ENCODE results near the gene RPS6KB1.

Gene RPS6KB1

GRCh38 chr17:59877965-59878364 lies 15.0 kb upstream of the RPS6KB1 start:
- no peak for DNase-seq (ENCODE audit: low read depth)
- no peak overlapping the region for H3K4me3 ChIP-seq (ENCODE audit: low read length)
- TF ChIP-seq CTCF (IDR thresholded peaks at IDR 0.05; ENCODE audit: insufficient read depth, low read depth, low read length, missing control alignments): no peak

- DNase-seq (ENCODE audit: low read depth): no peak
- no peak overlapping the region for H3K4me3 ChIP-seq (ENCODE audit: low read length)
- no peak for TF ChIP-seq CTCF (IDR thresholded peaks at IDR 0.05; ENCODE audit: insufficient read depth, low read depth, low read length, missing control alignments)
Observed at GRCh38 chr17:59878624-59879023, 14.3 kb upstream of the RPS6KB1 start.

GRCh38 chr17:59884861-59885260 lies 8.1 kb upstream of the RPS6KB1 start:
- H3K4me3 ChIP-seq (ENCODE audit: low read length): no peak overlapping the region
- TF ChIP-seq CTCF (IDR thresholded peaks at IDR 0.05; ENCODE audit: insufficient read depth, low read depth, low read length, missing control alignments): no peak
- no peak for DNase-seq (ENCODE audit: low read depth)

GRCh38 chr17:59888145-59888750 lies 4.7 kb upstream of the RPS6KB1 start:
- H3K4me3 ChIP-seq (ENCODE audit: low read length): no peak overlapping the region
- no peak for DNase-seq (ENCODE audit: low read depth)
- no peak for TF ChIP-seq CTCF (IDR thresholded peaks at IDR 0.05; ENCODE audit: insufficient read depth, low read depth, low read length, missing control alignments)

GRCh38 chr17:59890720-59891119 lies 2.2 kb upstream of the RPS6KB1 start:
- no peak overlapping the region for H3K4me3 ChIP-seq (ENCODE audit: low read length)
- peak; percentile 67 for DNase-seq (ENCODE audit: low read depth)
- TF ChIP-seq CTCF (IDR thresholded peaks at IDR 0.05; ENCODE audit: insufficient read depth, low read depth, low read length, missing control alignments): no peak

- TF ChIP-seq CTCF (IDR thresholded peaks at IDR 0.05; ENCODE audit: insufficient read depth, low read depth, low read length, missing control alignments): no peak
- no peak for DNase-seq (ENCODE audit: low read depth)
- H3K4me3 ChIP-seq (ENCODE audit: low read length): peak overlapping the region; percentile 88
Observed at GRCh38 chr17:59892251-59892923, 534 bp upstream of the RPS6KB1 start.

GRCh38 chr17:59893676-59894100 lies 767 bp downstream of the RPS6KB1 start:
- peak; percentile 28 for DNase-seq (ENCODE audit: low read depth)
- peak overlapping the region; percentile 88 for H3K4me3 ChIP-seq (ENCODE audit: low read length)
- peak; percentile 17 for TF ChIP-seq CTCF (IDR thresholded peaks at IDR 0.05; ENCODE audit: insufficient read depth, low read depth, low read length, missing control alignments)

All from epithelial cell of esophagus (primary cell).